ENCODE data around the gene CDYL2.

DNA sequence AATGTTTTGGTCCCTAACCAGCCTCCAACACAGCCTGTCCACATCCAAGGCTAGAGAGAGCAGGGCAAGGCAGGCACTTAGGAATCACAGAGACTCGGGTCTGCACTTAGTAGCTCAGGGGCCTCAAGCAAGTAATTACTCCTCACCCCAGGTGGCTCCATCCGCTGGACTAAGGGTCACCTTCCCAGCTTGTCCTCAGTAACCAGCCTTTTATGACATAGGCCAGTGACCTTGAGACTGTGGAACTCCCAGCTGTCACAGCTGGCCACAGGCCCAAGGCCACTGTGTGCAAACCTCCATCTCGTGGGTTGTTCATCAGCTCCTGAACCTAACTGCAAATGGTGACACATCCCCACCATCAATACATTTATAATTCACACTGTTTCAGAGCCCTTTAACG lies 68.6 kb downstream of the CDYL2 start:
- TF ChIP-seq CTCF (IDR thresholded peaks at IDR 0.05; ENCODE audit: low read depth, low read length, missing input control) = no peak
- TF ChIP-seq, protein P1, sequence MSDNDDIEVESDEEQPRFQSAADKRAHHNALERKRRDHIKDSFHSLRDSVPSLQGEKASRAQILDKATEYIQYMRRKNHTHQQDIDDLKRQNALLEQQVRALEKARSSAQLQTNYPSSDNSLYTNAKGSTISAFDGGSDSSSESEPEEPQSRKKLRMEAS (IDR thresholded peaks at IDR 0.05) = no peak
- TF ChIP-seq GABPA (IDR thresholded peaks at IDR 0.05 in 1 of 2, conservative IDR thresholded peaks at IDR 0.05 in 1 of 2) = no peak
- TF ChIP-seq, protein P2, sequence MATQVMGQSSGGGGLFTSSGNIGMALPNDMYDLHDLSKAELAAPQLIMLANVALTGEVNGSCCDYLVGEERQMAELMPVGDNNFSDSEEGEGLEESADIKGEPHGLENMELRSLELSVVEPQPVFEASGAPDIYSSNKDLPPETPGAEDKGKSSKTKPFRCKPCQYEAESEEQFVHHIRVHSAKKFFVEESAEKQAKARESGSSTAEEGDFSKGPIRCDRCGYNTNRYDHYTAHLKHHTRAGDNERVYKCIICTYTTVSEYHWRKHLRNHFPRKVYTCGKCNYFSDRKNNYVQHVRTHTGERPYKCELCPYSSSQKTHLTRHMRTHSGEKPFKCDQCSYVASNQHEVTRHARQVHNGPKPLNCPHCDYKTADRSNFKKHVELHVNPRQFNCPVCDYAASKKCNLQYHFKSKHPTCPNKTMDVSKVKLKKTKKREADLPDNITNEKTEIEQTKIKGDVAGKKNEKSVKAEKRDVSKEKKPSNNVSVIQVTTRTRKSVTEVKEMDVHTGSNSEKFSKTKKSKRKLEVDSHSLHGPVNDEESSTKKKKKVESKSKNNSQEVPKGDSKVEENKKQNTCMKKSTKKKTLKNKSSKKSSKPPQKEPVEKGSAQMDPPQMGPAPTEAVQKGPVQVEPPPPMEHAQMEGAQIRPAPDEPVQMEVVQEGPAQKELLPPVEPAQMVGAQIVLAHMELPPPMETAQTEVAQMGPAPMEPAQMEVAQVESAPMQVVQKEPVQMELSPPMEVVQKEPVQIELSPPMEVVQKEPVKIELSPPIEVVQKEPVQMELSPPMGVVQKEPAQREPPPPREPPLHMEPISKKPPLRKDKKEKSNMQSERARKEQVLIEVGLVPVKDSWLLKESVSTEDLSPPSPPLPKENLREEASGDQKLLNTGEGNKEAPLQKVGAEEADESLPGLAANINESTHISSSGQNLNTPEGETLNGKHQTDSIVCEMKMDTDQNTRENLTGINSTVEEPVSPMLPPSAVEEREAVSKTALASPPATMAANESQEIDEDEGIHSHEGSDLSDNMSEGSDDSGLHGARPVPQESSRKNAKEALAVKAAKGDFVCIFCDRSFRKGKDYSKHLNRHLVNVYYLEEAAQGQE (IDR thresholded peaks at IDR 0.05) = no peak
- no peak for TF ChIP-seq TAF1 (conservative IDR thresholded peaks at IDR 0.05)
- peak in 1 of 2 donors; percentile 21 for TF ChIP-seq RAD21 (IDR thresholded peaks at IDR 0.05)

Measured in liver (tissue), 3 donors.